Measurements from ENCODE around the gene COPE. TPM values are rescaled to one million over a fixed set of nuclear protein-coding genes. Genes with fewer than 3 reads are reported as not detected.

COPE gene
- total and polyA plus RNA-seq, 2 of the 8 experiments (the other 6 are each of a cell fraction or from before 2014, with no cell fraction given), result 178 to 356 TPM

DNA sequence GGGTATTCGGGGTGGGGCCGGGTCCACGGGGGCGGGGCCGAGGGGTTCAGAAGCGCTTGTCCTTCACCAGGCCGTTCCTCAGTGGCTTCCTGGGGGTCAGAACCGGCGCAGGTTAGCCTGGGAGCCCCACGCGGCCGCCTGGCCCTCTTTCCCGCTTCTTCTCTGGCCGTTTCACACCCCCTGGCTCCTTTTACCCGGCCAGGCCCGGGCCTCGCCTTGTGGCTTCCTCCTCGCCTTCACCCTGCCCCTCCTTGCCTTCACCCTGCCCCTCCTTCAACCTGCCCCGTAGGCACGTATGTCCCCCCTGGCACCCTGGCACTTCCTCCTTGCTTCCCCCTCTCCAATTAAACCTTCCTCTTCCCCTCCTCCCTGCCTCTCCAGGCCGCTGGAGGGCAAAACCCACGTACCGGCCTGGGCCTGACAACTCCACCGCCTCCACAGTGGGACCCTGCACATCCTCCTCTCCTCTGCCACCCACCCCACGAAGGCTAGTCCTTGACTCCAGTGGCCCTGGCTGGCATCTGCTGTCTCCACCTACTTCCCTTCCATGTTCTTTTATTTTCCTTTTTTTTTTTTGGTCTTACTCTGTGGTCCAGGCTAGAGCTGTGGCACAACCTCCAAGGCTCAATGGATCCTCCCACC lies 48.5 kb downstream of the COPE start:
- Histone ChIP-seq H2AK5ac (ENCODE audit: low read depth, low read length) (peak overlapping the region; percentile 65; the same call in 1 of the 2 replicates), H3K27me3 (replicated peaks in 1 of 4; ENCODE audit: control insufficient read depth in 3 of 4, extremely low read depth in 1 of 4, insufficient read depth in 3 of 4, low read length in 3 of 4) (peaks cover 0 to 2% (median 0%) of the 10 kb centered on the region in 4 experiments; a peak in 2 of 7 replicates), H3K9ac (replicated peaks in 1 of 4; ENCODE audit: extremely low read depth in 1 of 4, low read depth in 3 of 4, low read length in 3 of 4) (no peak overlapping the region), H3K4me2 (ENCODE audit: insufficient read depth in 1 of 2, low read depth in 2 of 2, low read length in 2 of 2) (peak overlapping the region; percentile 57 to 63), H3K4me1 (replicated peaks in 1 of 4; ENCODE audit: control insufficient read depth in 3 of 4, insufficient read depth in 4 of 4, low read length in 3 of 4) (peaks cover 0 to 13% (median 4%) of the 10 kb centered on the region in 4 experiments; a peak in 4 of 7 replicates), H2BK15ac (ENCODE audit: low read length) (peak overlapping the region; percentile 75; the same call in 1 of the 2 replicates), H4K5ac (ENCODE audit: insufficient read length, low read depth, low read length) (no peak overlapping the region), H3K4me3 (ENCODE audit: extremely low read depth in 1 of 4, insufficient read depth in 2 of 4, low read depth in 3 of 4, low read length in 4 of 4) (peak overlapping the region in 2 of 4 experiments; percentile 11 to 49; a peak in 4 of 8 replicates), H4K20me1 (replicated peaks in 1 of 2; ENCODE audit: control insufficient read depth in 1 of 2, insufficient read depth in 2 of 2, low read length in 2 of 2) (peaks cover 0 to 8% of the 10 kb centered on the region in 2 experiments), H3K14ac (ENCODE audit: insufficient read length) (no peak overlapping the region), H2BK120ac (replicated peaks; ENCODE audit: low read depth, low read length) (no peak overlapping the region), H2BK20ac (ENCODE audit: low read length) (0 out of 2 replicates have a peak overlapping the region, but pooled peaks have one; percentile 90), H4K91ac (replicated peaks; ENCODE audit: insufficient read length, low read length) (no peak overlapping the region), H3K79me1 (ENCODE audit: low read depth, low read length) (no peaks in the 10 kb centered on the region; the same call in 1 of the 2 replicates), H3K18ac (ENCODE audit: extremely low read depth, low read length) (no peak overlapping the region), H3K23ac (ENCODE audit: insufficient read length) (no peak overlapping the region), H3K79me2 (ENCODE audit: control insufficient read depth in 1 of 2, insufficient read depth in 2 of 2, low read length in 2 of 2) (no peaks in the 10 kb centered on the region), H4K8ac (ENCODE audit: extremely low read depth, insufficient read depth, low read length) (no peak overlapping the region), H3K4ac (replicated peaks; ENCODE audit: insufficient read length, low read depth, low read length) (no peak overlapping the region), H3K23me2 (ENCODE audit: low read depth, low read length) (peaks cover 4% of the 10 kb centered on the region; the same call in 1 of the 2 replicates), H3K27ac (ENCODE audit: low read depth, low read length) (no peak overlapping the region), H2BK12ac (ENCODE audit: low read depth, low read length) (0 out of 2 replicates have a peak overlapping the region, but pooled peaks have one; percentile 60), H3K36me3 (ENCODE audit: control insufficient read depth in 2 of 4, insufficient read depth in 4 of 4, low read length in 3 of 4) (peaks cover 5 to 12% (median 9%) of the 10 kb centered on the region in 4 experiments; a peak in 6 of 8 replicates), H3K9me3 (ENCODE audit: insufficient read depth in 2 of 2, low read depth in 1 of 2, low read length in 1 of 2) (no peaks in the 10 kb centered on the region), H2BK5ac (ENCODE audit: low read depth, low read length) (no peak overlapping the region), H2AFZ (ENCODE audit: low read length) (no peak overlapping the region), H3K56ac (replicated peaks; ENCODE audit: insufficient read length, low read depth, low read length) (no peak overlapping the region)
- DNase-seq (ENCODE audit: low read depth in 1 of 2, low spot score in 2 of 2) (no peak), FAIRE-seq (no peak)
- WGBS, 2 experiments (ENCODE audit: extremely low coverage in 1 of 2, insufficient coverage in 1 of 2, insufficient read length in 1 of 2, insufficient replicate concordance in 2 of 2, low coverage in 1 of 2, low lambda C conversion rate in 2 of 2, missing lambda C conversion rate in 1 of 2), result 32% methylated on average over 16 of the region's 25 CpGs; no CpG with 5 or more reads in 1 of the 2 experiments
- POLR2A ChIA-PET (ENCODE audit: partially characterized antibody), result interaction anchor here (1.1 kb wide), 1 partner anchor 15 kb away, joined by 3 read pairs; no protein-coding TSS in a partner anchor
- CTCF ChIA-PET (ENCODE audit: partially characterized antibody), result interaction anchor here (1.0 kb wide), 1 partner anchor 24 kb away, joined by 3 read pairs; no protein-coding TSS in a partner anchor
- TF ChIP-seq MAX (IDR thresholded peaks at IDR 0.05), result peak; percentile 81; the same call in 1 of the 2 replicates
- TF ChIP-seq, protein P1, sequence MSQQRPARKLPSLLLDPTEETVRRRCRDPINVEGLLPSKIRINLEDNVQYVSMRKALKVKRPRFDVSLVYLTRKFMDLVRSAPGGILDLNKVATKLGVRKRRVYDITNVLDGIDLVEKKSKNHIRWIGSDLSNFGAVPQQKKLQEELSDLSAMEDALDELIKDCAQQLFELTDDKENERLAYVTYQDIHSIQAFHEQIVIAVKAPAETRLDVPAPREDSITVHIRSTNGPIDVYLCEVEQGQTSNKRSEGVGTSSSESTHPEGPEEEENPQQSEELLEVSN (IDR thresholded peaks at IDR 0.05), result peak; percentile 96
- TF ChIP-seq RNF2 (IDR thresholded peaks at IDR 0.05; ENCODE audit: borderline replicate concordance, low read depth, low read length, missing control alignments, poor library complexity, severe bottlenecking), result no peak
